PFSK-1 (cell line): Measurements from ENCODE around the gene NCAM1.

Source experiments
- FOXP2 ChIP-seq: optimal IDR thresholded peaks from 2 replicates; pipeline ENCODE3; 2011; ENCODE audit warnings: borderline replicate concordance, control low read depth, inconsistent platforms; ENCODE audit not compliant: insufficient read depth; ENCODE audit errors: extremely low read length, extremely low read depth
- POLR2AphosphoS5 ChIP-seq: IDR thresholded peaks from 2 replicates; pipeline ENCODE4 v1.6.1; 2012; ENCODE audit warnings: low read depth, mild to moderate bottlenecking, control low read depth, low read length, moderate library complexity
- REST ChIP-seq, 2 experiments: IDR thresholded peaks; 2 replicates each; pipeline versions ENCODE4 v1.6.1 to v1.8.0; 2011 to 2012; ENCODE audit warnings: low read depth in 2 of 2, low read length in 2 of 2, control low read depth in 1 of 2, inconsistent platforms in 1 of 2, mild to moderate bottlenecking in 1 of 2, moderate library complexity in 1 of 2; ENCODE audit not compliant: insufficient read depth in 1 of 2
- SIN3A ChIP-seq: IDR thresholded peaks from 2 replicates; pipeline ENCODE4 v1.6.1; 2012; ENCODE audit warnings: mild to moderate bottlenecking, low read length, moderate library complexity, borderline replicate concordance; ENCODE audit not compliant: insufficient read depth
- TAF1 ChIP-seq: IDR thresholded peaks from 2 replicates; pipeline ENCODE4 v1.6.1; 2012; ENCODE audit warnings: low read length, control low read depth, borderline replicate concordance; ENCODE audit not compliant: insufficient read depth

Gene NCAM1

DNA sequence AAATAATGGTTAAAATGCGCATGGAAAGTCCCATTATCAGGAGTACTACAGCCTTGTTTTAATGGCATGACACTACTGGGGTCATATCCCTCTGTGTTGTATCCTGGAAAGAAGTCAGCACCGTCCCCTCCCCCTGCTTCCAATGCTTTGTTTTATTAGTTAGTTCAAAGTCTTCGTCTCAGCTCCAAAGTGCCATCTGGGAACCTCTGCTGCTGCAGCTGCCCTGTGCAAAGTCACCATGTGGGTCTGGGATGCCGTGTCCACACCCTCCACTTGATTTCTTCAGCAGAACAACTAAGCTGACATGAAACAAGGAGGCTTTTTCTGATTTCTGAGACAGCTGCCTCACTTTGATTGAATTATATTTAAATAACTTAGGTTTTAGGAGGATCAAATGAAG is 29.5 kb upstream of the NCAM1 start:
- TF ChIP-seq FOXP2 (no peak), SIN3A (no peak)

DNA sequence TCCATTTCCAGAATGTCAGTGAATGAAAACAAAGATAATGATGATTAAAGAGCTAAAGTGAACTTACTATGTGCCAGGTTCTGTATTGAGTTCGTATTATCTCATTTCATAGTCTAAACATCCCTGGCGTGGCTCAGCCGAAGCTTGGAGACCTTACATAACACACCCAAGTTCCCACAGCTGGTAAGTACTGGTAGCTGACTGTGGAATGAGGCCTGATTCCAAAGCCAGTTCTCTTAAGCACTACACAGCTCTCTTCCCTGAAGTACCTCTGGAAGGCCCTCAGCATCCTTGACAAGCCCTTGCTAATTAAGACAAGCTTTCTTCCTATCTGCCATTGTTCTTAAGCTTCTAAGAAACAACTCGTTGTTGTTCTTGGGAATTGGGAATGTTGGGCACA is 28.6 kb upstream of the NCAM1 start:
- TF ChIP-seq POLR2AphosphoS5 (no peak), SIN3A (no peak)

DNA sequence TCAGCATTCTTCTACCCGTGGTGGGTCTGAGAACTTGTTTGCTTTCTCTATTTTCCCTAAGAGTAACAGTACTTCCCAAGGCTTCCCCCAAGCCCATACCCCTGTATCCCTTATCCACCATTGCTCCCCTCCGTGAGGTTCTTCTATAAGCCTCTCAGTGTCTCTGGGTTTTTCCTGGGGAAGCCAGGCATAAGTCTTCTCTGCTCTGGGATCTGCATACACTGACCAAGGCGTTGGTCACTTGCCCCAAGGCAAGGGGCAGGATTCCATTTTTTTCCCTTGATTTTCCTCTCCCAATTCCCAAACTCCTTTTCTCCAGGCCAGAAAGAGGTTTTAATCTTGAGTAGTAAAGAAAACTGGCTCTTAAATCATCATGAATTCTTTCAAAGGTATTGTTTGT is 27.2 kb upstream of the NCAM1 start:
- TF ChIP-seq TAF1 (no peak), SIN3A (no peak), REST (IDR thresholded peaks at IDR 0.05; ENCODE audit: insufficient read depth in 1 of 2, low read depth in 2 of 2, low read length in 2 of 2) (no peak), POLR2AphosphoS5 (no peak), FOXP2 (no peak)

- TF ChIP-seq TAF1 (no peak), POLR2AphosphoS5 (no peak), SIN3A (no peak)
Observed at GRCh38 chr11:112941104-112941503, 20.1 kb upstream of the NCAM1 start.

DNA sequence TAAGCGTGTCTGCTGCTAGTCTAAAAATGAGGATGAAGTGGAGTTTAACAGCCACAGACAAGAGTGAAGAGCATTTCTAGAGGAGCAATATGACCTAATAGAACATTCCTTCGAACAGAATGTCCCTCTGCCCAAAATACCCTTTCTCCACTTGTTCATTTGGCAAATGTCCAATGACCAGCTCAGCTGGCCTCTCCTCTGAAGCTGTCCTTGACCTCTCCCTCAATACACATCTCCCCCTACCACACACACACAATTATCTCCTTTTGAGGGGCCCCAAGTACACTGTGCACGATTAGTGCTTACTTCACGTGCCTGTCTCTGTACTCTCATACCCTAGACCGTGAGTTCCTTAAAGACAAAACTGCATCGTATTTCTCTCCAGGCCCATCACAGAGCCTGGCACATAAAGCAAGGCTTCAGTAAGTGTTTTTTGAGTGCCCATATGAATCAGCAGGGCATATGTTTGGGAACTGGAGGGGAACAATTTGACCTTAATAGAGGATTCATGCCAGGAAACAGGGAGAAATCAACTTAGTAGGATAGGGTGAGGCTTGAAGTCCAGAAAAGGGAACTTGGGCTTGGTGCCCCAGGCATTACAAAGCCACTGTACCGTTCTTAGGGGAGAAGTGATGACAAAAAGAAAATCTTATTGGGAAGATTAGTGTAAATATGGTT is 18.1 kb upstream of the NCAM1 start:
- TF ChIP-seq FOXP2 (no peak), POLR2AphosphoS5 (no peak), SIN3A (no peak), REST (IDR thresholded peaks at IDR 0.05; ENCODE audit: insufficient read depth in 1 of 2, low read depth in 2 of 2, low read length in 2 of 2) (no peak), TAF1 (no peak)

GRCh38 chr11:112946866-112947265 is 14.4 kb upstream of the NCAM1 start:
- TF ChIP-seq POLR2AphosphoS5 (no peak), REST (IDR thresholded peaks at IDR 0.05; ENCODE audit: insufficient read depth in 1 of 2, low read depth in 2 of 2, low read length in 2 of 2) (no peak), TAF1 (no peak), SIN3A (no peak), FOXP2 (no peak)
